ENCODE results near the gene MAOA. TPM values are rescaled to one million over a fixed set of nuclear protein-coding genes. Genes with fewer than 3 reads are reported as not detected.

Gene MAOA
- total RNA-seq, 1 donor from 2014 or later = 4.0 TPM

DNA sequence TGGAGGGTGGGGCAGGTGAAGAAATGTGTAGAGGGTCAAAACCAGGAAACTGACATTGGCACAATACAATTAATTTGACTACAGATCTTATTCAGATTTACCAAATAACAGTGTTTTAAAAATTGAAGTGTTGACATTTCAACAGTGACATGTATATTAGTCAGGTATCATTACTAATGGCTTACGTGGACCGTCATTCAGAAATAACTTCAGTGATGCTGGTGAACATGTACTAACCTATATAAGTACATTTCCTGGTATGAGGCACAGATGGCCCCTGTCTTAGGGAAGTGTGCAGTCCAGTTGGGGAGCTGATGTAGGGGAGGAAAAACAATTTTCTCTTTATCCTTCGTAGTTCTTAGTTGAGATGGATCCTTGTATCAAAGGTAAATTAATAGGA is 22.3 kb upstream of the MAOA start:
- H3K27ac Mint-ChIP-seq (ENCODE audit: unreplicated experiment) = no peak overlapping the region
- no peaks in the 10 kb centered on the region for H3K27me3 Mint-ChIP-seq (ENCODE audit: low read depth)
- TF ChIP-seq, protein P1, sequence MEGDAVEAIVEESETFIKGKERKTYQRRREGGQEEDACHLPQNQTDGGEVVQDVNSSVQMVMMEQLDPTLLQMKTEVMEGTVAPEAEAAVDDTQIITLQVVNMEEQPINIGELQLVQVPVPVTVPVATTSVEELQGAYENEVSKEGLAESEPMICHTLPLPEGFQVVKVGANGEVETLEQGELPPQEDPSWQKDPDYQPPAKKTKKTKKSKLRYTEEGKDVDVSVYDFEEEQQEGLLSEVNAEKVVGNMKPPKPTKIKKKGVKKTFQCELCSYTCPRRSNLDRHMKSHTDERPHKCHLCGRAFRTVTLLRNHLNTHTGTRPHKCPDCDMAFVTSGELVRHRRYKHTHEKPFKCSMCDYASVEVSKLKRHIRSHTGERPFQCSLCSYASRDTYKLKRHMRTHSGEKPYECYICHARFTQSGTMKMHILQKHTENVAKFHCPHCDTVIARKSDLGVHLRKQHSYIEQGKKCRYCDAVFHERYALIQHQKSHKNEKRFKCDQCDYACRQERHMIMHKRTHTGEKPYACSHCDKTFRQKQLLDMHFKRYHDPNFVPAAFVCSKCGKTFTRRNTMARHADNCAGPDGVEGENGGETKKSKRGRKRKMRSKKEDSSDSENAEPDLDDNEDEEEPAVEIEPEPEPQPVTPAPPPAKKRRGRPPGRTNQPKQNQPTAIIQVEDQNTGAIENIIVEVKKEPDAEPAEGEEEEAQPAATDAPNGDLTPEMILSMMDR (IDR thresholded peaks at IDR 0.05) = no peak
- H3K4me1 Mint-ChIP-seq (ENCODE audit: low read depth) = peaks cover 8% of the 10 kb centered on the region
- peaks cover 7% of the 10 kb centered on the region for H3K9me3 Mint-ChIP-seq (ENCODE audit: low read depth)
- no peak for DNase-seq (ENCODE audit: low spot score)
- H3K36me3 Mint-ChIP-seq (ENCODE audit: low read depth) = no peaks in the 10 kb centered on the region
- no peak overlapping the region for H3K4me3 Mint-ChIP-seq (ENCODE audit: unreplicated experiment)

- Mint-ChIP-seq H3K4me3 (ENCODE audit: unreplicated experiment) (no peak overlapping the region), H3K36me3 (ENCODE audit: low read depth) (no peaks in the 10 kb centered on the region), H3K9me3 (ENCODE audit: low read depth) (peaks cover 1% of the 10 kb centered on the region), H3K27me3 (ENCODE audit: low read depth) (no peaks in the 10 kb centered on the region), H3K27ac (ENCODE audit: unreplicated experiment) (no peak overlapping the region), H3K4me1 (ENCODE audit: low read depth) (peaks cover 18% of the 10 kb centered on the region)
- TF ChIP-seq, protein P1 (IDR thresholded peaks at IDR 0.05) = no peak
- no peak for DNase-seq (ENCODE audit: low spot score)
Observed at GRCh38 chrX:43640482-43640881, 15.6 kb upstream of the MAOA start.

DNA sequence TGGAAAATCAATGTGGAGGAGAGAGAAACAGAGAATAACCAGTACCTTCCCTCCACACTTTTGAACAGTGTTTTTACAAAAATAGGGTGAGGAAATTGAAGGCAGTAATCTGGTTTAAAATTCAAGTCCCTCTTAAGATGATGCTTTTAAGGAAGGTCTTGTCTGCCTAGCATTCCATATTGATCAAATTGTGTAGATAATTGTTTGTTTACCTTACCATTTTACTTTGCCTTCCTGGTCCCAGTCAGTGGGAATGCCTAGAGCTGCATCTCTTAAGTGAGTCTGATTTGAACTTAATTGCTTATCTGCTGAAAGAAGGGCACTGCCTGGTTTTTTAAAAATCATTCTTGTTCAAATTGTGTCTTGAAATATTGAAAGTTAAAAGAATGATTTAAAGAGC is 14.4 kb upstream of the MAOA start:
- H3K4me1 Mint-ChIP-seq (ENCODE audit: low read depth) = peaks cover 18% of the 10 kb centered on the region
- no peak overlapping the region for H3K4me3 Mint-ChIP-seq (ENCODE audit: unreplicated experiment)
- no peaks in the 10 kb centered on the region for H3K27me3 Mint-ChIP-seq (ENCODE audit: low read depth)
- peaks cover 3% of the 10 kb centered on the region for H3K9me3 Mint-ChIP-seq (ENCODE audit: low read depth)
- no peak overlapping the region for H3K27ac Mint-ChIP-seq (ENCODE audit: unreplicated experiment)
- TF ChIP-seq, protein P1 (IDR thresholded peaks at IDR 0.05) = no peak
- H3K36me3 Mint-ChIP-seq (ENCODE audit: low read depth) = no peaks in the 10 kb centered on the region
- no peak for DNase-seq (ENCODE audit: low spot score)

DNA sequence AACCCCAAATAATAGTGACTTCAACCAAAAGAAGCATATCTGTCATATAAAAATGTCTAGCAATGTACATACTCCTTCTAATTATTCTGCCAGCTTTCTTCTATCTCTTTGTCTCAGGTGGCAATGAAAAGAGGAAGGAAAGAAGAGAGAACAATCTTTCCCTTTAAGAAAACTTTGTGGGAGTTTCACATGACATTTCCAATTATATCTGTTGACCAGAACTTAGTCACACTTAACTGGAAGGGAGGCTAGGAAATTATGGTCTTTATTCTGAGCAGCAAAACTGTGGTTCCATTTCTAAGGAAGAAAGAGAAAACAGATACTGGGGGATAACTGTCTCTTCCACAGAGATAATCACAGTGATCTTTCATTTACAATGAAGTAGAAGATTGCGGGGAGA is 12.9 kb upstream of the MAOA start:
- TF ChIP-seq, protein P1 (IDR thresholded peaks at IDR 0.05) = no peak
- Mint-ChIP-seq H3K4me3 (ENCODE audit: unreplicated experiment) (no peak overlapping the region), H3K27me3 (ENCODE audit: low read depth) (no peaks in the 10 kb centered on the region), H3K4me1 (ENCODE audit: low read depth) (peaks cover 18% of the 10 kb centered on the region), H3K27ac (ENCODE audit: unreplicated experiment) (peak overlapping the region; percentile 71), H3K9me3 (ENCODE audit: low read depth) (peaks cover 3% of the 10 kb centered on the region), H3K36me3 (ENCODE audit: low read depth) (no peaks in the 10 kb centered on the region)
- DNase-seq (ENCODE audit: low spot score) = no peak

DNA sequence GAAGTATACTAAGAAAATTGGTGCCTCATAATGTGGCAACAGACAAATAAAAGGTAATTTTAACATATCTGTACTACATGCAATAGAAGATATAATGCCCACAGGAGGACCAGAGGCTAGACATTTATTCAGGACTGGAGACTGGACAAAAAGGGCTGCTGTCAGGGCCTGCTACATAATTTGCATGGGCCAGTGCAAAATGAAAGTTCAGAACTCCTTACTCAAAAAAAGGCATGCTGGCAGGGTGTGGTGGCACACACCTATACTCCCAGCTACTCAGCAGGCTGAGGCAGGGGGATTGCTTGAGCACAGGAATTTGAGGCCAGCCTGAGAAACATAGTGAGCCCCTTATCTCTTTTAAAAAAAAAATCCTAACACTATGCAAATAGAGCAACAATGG is 12.4 kb upstream of the MAOA start:
- Mint-ChIP-seq H3K4me3 (ENCODE audit: unreplicated experiment) (no peak overlapping the region), H3K27me3 (ENCODE audit: low read depth) (no peaks in the 10 kb centered on the region), H3K9me3 (ENCODE audit: low read depth) (peaks cover 3% of the 10 kb centered on the region), H3K36me3 (ENCODE audit: low read depth) (no peaks in the 10 kb centered on the region), H3K27ac (ENCODE audit: unreplicated experiment) (peak overlapping the region; percentile 71), H3K4me1 (ENCODE audit: low read depth) (peaks cover 18% of the 10 kb centered on the region)
- TF ChIP-seq, protein P1 (IDR thresholded peaks at IDR 0.05) = no peak
- no peak for DNase-seq (ENCODE audit: low spot score)

Data from chondrocyte (in vitro differentiated cells).